OCI-LY7 (cell line): ENCODE data around the gene RLBP1. TPM values are rescaled to one million over a fixed set of nuclear protein-coding genes. Genes with fewer than 3 reads are reported as not detected.

Experiments
- BruUV-seq: library from RNA; stranded (reverse); fragments of 400-500 nt; replicated peaks from 2 replicates; lab custom pipeline; 2021; lab: Mats Ljungman, UMichigan
- CTCF ChIA-PET: fragments of 300-600 bp; sonication (Branson Sonifier 250); formaldehyde crosslinking; loops from one replicate; lab custom pipeline; 2022; ENCODE audit warnings: antibody characterized with exemption; ENCODE audit not compliant: unreplicated experiment; lab: Charles Lee
- POLR2A ChIA-PET: fragments of 300-600 bp; sonication (Branson Sonifier 250); formaldehyde crosslinking; loops from one replicate; lab custom pipeline; 2022; ENCODE audit warnings: antibody characterized with exemption; lab: Charles Lee
- DNase-seq: peaks from one replicate; pipeline ENCODE4 v3.0.0-alpha.2; 2015; ENCODE audit warnings: low spot score
- H2AFZ ChIP-seq: fragments of 200-600 bp; sonication (generic), shearing (Covaris generic); 2 replicates; pipeline ENCODE4 v1.6.1; 2014; ENCODE audit warnings: mild to moderate bottlenecking, antibody characterized with exemption, low read length, moderate library complexity
- H3K27ac ChIP-seq: fragments of 200-600 bp; sonication (generic); 2 replicates; pipeline ENCODE4 v1.5.1; 2014; ENCODE audit warnings: mixed run types, low read depth, mild to moderate bottlenecking, moderate library complexity, low read length, inconsistent platforms; ENCODE audit not compliant: poor library complexity, severe bottlenecking
- H3K36me3 ChIP-seq: fragments of 200-600 bp; sonication (generic); 2 replicates; pipeline ENCODE4 v1.6.1; 2014; ENCODE audit warnings: mild to moderate bottlenecking, antibody characterized with exemption, low read length, moderate library complexity, mixed read lengths; ENCODE audit not compliant: insufficient read depth
- H3K4me1 ChIP-seq: fragments of 200-600 bp; sonication (generic); 2 replicates; pipeline ENCODE4 v1.5.1; 2014; ENCODE audit warnings: mild to moderate bottlenecking, low read length; ENCODE audit not compliant: insufficient read depth, poor library complexity, severe bottlenecking
- H3K4me2 ChIP-seq: fragments of 200-600 bp; sonication (generic); 2 replicates; pipeline ENCODE4 v1.6.1; 2014; ENCODE audit warnings: mild to moderate bottlenecking, low read length
- H3K4me3 ChIP-seq: fragments of 200-600 bp; sonication (generic); 2 replicates; pipeline ENCODE4 v1.5.1; 2014; ENCODE audit warnings: mild to moderate bottlenecking, low read depth, low read length; ENCODE audit not compliant: poor library complexity, severe bottlenecking
- H3K79me2 ChIP-seq: fragments of 200-600 bp; sonication (generic); 2 replicates; pipeline ENCODE4 v1.6.1; 2016; ENCODE audit warnings: low read depth, mild to moderate bottlenecking, low read length, moderate library complexity, mixed read lengths; ENCODE audit not compliant: insufficient read depth
- H3K9me2 ChIP-seq: fragments of 200-600 bp; sonication (generic); 2 replicates; pipeline ENCODE4 v1.6.1; 2016; ENCODE audit warnings: mild to moderate bottlenecking, low read length, mixed read lengths; ENCODE audit not compliant: insufficient read depth
- H3K9me3 ChIP-seq: fragments of 200-600 bp; sonication (generic); 2 replicates; pipeline ENCODE4 v1.6.1; 2014; ENCODE audit warnings: mild to moderate bottlenecking, mixed run types, low read length, mixed read lengths
- H4K20me1 ChIP-seq: fragments of 200-600 bp; sonication (generic); 2 replicates; pipeline ENCODE4 v1.6.1; 2014; ENCODE audit warnings: mild to moderate bottlenecking, antibody characterized with exemption, low read length, moderate library complexity, mixed read lengths; ENCODE audit not compliant: insufficient read depth
- CTCF ChIP-seq: fragments of 200-600 bp; sonication (generic); conservative IDR thresholded peaks from 2 replicates; pipeline ENCODE4 v1.5.1; 2014; ENCODE audit warnings: mild to moderate bottlenecking, antibody characterized with exemption, low read length, moderate library complexity, mixed read lengths
- EZH2phosphoT487 ChIP-seq: fragments of 200-600 bp; sonication (generic); IDR thresholded peaks from 2 replicates; pipeline ENCODE4 v1.6.1; 2018; ENCODE audit warnings: low read depth, borderline replicate concordance, mild to moderate bottlenecking, mixed run types, antibody characterized with exemption, low read length, moderate library complexity, mixed read lengths
- intact Hi-C: fragments of 100-400 bp; cut with micrococcal nuclease; formaldehyde crosslinking; loops from one replicate; pipeline ENCODE4 v1.10.0; 2022; ENCODE audit not compliant: unreplicated experiment
- total RNA-seq, 2 experiments: library from RNA; depleted of rRNA in 1 of 2; stranded (reverse); fragments of >200 nt in 1 of 2; shearing (Covaris generic) in 1 of 2; gene quantifications; 2 replicates each; pipeline ENCODE4 v1.2.3, GENCODE V29; 2014 to 2022

RLBP1 gene
- total RNA-seq, 2 experiments from 2014 or later: not detected

GRCh38 chr15:89175617-89176191 lies 45.7 kb downstream of the RLBP1 start:
- Histone ChIP-seq H2AFZ (no peak overlapping the region), H3K9me2 (no peaks in the 10 kb centered on the region), H4K20me1 (no peaks in the 10 kb centered on the region), H3K9me3 (no peaks in the 10 kb centered on the region), H3K79me2 (no peaks in the 10 kb centered on the region), H3K4me2 (no peak overlapping the region), H3K4me1 (no peaks in the 10 kb centered on the region), H3K36me3 (peaks cover 11% of the 10 kb centered on the region; the same call in 1 of the 2 replicates), H3K4me3 (no peak overlapping the region), H3K27ac (no peak overlapping the region)
- no peak for TF ChIP-seq EZH2phosphoT487
- TF ChIP-seq CTCF: no peak
- no peak for DNase-seq
- ChIA-PET CTCF (no interaction called here), POLR2A (no interaction called here)
- intact Hi-C loops: no loop called here
- BruUV-seq: no TSS peak

GRCh38 chr15:89174476-89174875 lies 46.9 kb downstream of the RLBP1 start:
- TF ChIP-seq CTCF: no peak
- no peak for TF ChIP-seq EZH2phosphoT487
- Histone ChIP-seq H2AFZ (no peak overlapping the region), H4K20me1 (no peaks in the 10 kb centered on the region), H3K27ac (no peak overlapping the region), H3K36me3 (peaks cover 11% of the 10 kb centered on the region; the same call in 1 of the 2 replicates), H3K79me2 (no peaks in the 10 kb centered on the region), H3K4me1 (no peaks in the 10 kb centered on the region), H3K4me2 (no peak overlapping the region), H3K9me2 (no peaks in the 10 kb centered on the region), H3K4me3 (no peak overlapping the region), H3K9me3 (no peaks in the 10 kb centered on the region)
- intact Hi-C loops: no loop called here
- ChIA-PET CTCF (interaction anchor here (1.0 kb wide), 1 partner anchor 100 kb away, joined by 3 read pairs; no protein-coding TSS in a partner anchor), POLR2A (interaction anchor here (0.6 kb wide), 1 partner anchor 120 kb away, joined by 4 read pairs; no protein-coding TSS in a partner anchor)
- no peak for DNase-seq
- BruUV-seq: no TSS peak

- Histone ChIP-seq H3K4me1 (no peaks in the 10 kb centered on the region), H3K4me3 (no peak overlapping the region), H3K36me3 (peaks cover 9% of the 10 kb centered on the region; the same call in 1 of the 2 replicates), H4K20me1 (no peaks in the 10 kb centered on the region), H3K27ac (no peak overlapping the region), H3K9me3 (no peaks in the 10 kb centered on the region), H2AFZ (no peak overlapping the region), H3K79me2 (no peaks in the 10 kb centered on the region), H3K4me2 (no peak overlapping the region), H3K9me2 (no peaks in the 10 kb centered on the region)
- intact Hi-C loops: no loop called here
- CTCF ChIA-PET: no interaction called here
- TF ChIP-seq EZH2phosphoT487 (no peak), CTCF (no peak)
- POLR2A ChIA-PET: no interaction called here
- BruUV-seq: no TSS peak
- DNase-seq: no peak
Measured at GRCh38 chr15:89172921-89173320, 48.5 kb downstream of the RLBP1 start.
